ENCODE measurements around the gene CTBS.

CTBS gene

DNA sequence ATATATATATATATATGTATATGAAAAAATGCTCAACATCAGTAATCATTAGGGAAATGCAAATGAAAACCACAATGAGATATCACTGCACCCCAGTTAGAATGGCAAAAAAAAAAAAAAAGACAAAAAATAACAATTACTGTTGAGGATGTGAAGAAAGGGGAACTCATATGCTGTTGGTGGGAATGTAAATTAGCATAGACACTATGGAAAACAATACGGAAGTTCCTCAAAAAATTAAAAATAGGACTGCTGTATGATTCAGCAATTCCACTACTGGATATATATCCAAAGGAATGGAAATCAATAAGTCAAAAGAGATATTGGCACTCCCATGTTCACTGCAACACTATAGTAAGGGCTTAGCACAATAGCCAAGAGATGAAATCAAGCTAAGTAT, 41.5 kb upstream of the CTBS start:
- Histone ChIP-seq H3K4me3 (ENCODE audit: low read depth in 1 of 2, low read length in 1 of 2) (no peak overlapping the region), H3K36me3 (no peaks in the 10 kb centered on the region), H3K9me3 (no peaks in the 10 kb centered on the region), H3K27me3 (peaks cover 6% of the 10 kb centered on the region), H3K4me1 (ENCODE audit: control insufficient read depth in 1 of 2, insufficient read depth in 1 of 2, low read depth in 1 of 2, low read length in 1 of 2) (peaks cover 0 to 6% of the 10 kb centered on the region in 2 experiments), H3K27ac (no peak overlapping the region)
- TF ChIP-seq, protein P1, sequence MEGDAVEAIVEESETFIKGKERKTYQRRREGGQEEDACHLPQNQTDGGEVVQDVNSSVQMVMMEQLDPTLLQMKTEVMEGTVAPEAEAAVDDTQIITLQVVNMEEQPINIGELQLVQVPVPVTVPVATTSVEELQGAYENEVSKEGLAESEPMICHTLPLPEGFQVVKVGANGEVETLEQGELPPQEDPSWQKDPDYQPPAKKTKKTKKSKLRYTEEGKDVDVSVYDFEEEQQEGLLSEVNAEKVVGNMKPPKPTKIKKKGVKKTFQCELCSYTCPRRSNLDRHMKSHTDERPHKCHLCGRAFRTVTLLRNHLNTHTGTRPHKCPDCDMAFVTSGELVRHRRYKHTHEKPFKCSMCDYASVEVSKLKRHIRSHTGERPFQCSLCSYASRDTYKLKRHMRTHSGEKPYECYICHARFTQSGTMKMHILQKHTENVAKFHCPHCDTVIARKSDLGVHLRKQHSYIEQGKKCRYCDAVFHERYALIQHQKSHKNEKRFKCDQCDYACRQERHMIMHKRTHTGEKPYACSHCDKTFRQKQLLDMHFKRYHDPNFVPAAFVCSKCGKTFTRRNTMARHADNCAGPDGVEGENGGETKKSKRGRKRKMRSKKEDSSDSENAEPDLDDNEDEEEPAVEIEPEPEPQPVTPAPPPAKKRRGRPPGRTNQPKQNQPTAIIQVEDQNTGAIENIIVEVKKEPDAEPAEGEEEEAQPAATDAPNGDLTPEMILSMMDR (IDR thresholded peaks at IDR 0.05): no peak

DNA sequence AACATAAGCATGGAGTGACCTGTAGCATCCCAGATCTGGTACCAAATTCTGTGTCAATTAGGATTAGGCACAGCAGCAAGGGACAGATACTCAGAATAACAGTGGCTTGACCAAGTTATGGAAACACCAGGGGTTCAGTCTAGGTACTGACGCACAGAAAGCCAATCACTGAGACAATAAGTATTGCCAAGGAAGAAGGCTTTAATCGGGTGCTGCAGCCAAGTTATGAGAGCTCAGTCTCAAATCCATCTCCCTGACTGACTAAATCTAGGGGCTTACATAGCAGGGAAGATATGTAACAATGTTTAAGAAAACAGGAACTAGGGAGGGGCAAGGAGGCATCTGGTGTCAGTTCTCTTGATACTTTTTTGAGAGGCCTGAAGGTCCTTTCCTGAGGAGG, 39.6 kb upstream of the CTBS start:
- no peaks in the 10 kb centered on the region for H3K9me3 ChIP-seq
- TF ChIP-seq, protein P1 (IDR thresholded peaks at IDR 0.05): no peak
- no peaks in the 10 kb centered on the region for H3K4me1 ChIP-seq (ENCODE audit: control insufficient read depth in 1 of 2, insufficient read depth in 1 of 2, low read depth in 1 of 2, low read length in 1 of 2)
- H3K27ac ChIP-seq: no peak overlapping the region
- H3K27me3 ChIP-seq: no peaks in the 10 kb centered on the region
- H3K36me3 ChIP-seq: no peaks in the 10 kb centered on the region
- no peak overlapping the region for H3K4me3 ChIP-seq (ENCODE audit: low read depth in 1 of 2, low read length in 1 of 2)

DNA sequence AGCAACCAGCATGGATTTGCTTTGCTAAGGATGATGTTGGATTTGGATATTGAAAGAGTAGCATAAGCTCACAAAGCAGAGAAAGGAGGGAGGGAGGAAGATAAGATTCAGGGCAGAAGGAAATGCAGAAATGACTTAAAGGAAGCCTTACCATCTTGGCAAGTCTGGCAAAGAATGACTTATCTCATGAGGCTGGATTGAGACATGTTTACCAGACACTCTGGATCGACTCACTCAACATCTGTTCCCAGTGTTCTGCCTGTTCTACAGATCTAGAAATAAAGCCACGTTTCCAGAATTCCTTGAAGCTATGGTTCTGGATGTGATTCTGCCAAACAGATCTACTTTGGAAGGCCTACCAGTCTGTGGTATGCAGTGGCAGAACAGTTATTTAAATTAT, 38.8 kb upstream of the CTBS start:
- H3K4me3 ChIP-seq (ENCODE audit: low read depth in 1 of 2, low read length in 1 of 2): no peak overlapping the region
- H3K36me3 ChIP-seq: no peaks in the 10 kb centered on the region
- no peaks in the 10 kb centered on the region for H3K27me3 ChIP-seq
- H3K27ac ChIP-seq: no peak overlapping the region
- no peaks in the 10 kb centered on the region for H3K9me3 ChIP-seq
- no peaks in the 10 kb centered on the region for H3K4me1 ChIP-seq (ENCODE audit: control insufficient read depth in 1 of 2, insufficient read depth in 1 of 2, low read depth in 1 of 2, low read length in 1 of 2)
- TF ChIP-seq, protein P1 (IDR thresholded peaks at IDR 0.05): no peak

DNA sequence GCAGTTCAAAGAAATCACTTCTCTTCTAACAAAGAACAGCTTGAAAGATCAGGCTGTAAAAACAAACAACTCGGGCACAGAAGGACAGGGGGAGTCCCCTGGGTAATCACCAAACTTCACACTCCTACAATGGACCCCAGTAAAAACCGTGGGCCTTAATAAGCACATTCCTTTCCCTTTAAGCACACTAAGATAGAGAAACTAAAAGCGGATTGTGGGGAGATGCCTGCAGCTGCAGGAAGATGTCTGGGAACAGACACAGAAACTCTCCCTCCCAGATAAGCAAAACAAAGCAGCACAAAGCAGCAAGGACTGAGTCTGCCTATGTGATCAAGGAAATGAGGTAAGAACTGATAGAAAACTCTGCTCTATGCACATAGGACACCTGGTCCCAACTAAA, 37.6 kb upstream of the CTBS start:
- Histone ChIP-seq H3K27ac (no peak overlapping the region), H3K27me3 (no peaks in the 10 kb centered on the region), H3K4me3 (ENCODE audit: low read depth in 1 of 2, low read length in 1 of 2) (no peak overlapping the region), H3K36me3 (no peaks in the 10 kb centered on the region), H3K9me3 (no peaks in the 10 kb centered on the region), H3K4me1 (ENCODE audit: control insufficient read depth in 1 of 2, insufficient read depth in 1 of 2, low read depth in 1 of 2, low read length in 1 of 2) (peaks cover 0 to 6% of the 10 kb centered on the region in 2 experiments)
- TF ChIP-seq, protein P1 (IDR thresholded peaks at IDR 0.05): no peak

DNA sequence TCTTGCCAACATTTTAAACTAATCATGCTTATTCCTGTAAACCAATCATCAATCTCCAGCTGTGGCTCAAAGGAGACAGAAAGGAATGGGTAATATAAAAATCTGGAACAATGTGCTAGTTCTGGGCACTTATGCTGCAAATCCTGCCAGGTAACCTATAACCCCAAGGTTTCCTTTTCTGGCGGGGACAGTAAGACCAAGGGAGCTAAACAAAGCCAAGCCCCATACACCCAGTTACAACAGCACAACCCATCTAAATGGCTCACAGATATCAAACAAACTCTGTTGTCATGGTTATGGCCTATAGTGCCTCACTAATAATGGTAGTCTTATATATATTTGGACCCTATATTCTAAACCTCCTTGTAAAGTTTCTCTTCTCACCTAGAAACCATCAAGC, 36.9 kb upstream of the CTBS start:
- H3K9me3 ChIP-seq: no peaks in the 10 kb centered on the region
- H3K4me1 ChIP-seq (ENCODE audit: control insufficient read depth in 1 of 2, insufficient read depth in 1 of 2, low read depth in 1 of 2, low read length in 1 of 2): peaks cover 0 to 6% of the 10 kb centered on the region in 2 experiments
- H3K27me3 ChIP-seq: no peaks in the 10 kb centered on the region
- H3K4me3 ChIP-seq (ENCODE audit: low read depth in 1 of 2, low read length in 1 of 2): no peak overlapping the region
- H3K36me3 ChIP-seq: no peaks in the 10 kb centered on the region
- TF ChIP-seq, protein P1 (IDR thresholded peaks at IDR 0.05): no peak
- H3K27ac ChIP-seq: no peak overlapping the region

DNA sequence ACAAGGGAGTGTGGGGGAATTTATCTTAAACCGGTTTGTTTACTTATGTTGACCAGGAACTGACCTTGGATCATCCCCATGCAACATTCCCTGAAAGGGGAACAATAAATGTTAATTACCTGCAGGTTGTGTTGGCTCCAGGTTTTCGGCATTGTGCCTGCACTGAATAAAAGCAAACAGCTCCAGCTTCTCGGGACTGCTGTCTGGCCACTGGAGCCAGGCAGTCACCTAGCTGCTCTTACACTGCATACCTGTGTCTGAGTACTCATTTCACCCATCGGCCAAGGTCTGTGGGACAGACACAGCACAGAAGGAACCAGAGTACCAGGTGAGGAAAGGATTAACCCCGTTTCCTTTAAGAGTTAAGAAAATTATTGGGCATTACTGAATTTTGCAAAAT, 32.7 kb upstream of the CTBS start:
- H3K4me1 ChIP-seq (ENCODE audit: control insufficient read depth in 1 of 2, insufficient read depth in 1 of 2, low read depth in 1 of 2, low read length in 1 of 2): peaks cover 0 to 6% of the 10 kb centered on the region in 2 experiments
- H3K4me3 ChIP-seq (ENCODE audit: low read depth in 1 of 2, low read length in 1 of 2): no peak overlapping the region
- TF ChIP-seq, protein P1 (IDR thresholded peaks at IDR 0.05): no peak
- H3K27ac ChIP-seq: no peak overlapping the region
- H3K27me3 ChIP-seq: no peaks in the 10 kb centered on the region
- peaks cover 22% of the 10 kb centered on the region for H3K9me3 ChIP-seq
- no peaks in the 10 kb centered on the region for H3K36me3 ChIP-seq
